ENCODE measurements around the gene INHBA.

Gene INHBA

GRCh38 chr7:41745451-41745850, 42.6 kb upstream of the INHBA start:
- Histone ChIP-seq H3K9ac (ENCODE audit: low read depth, low read length, poor library complexity) (no peak overlapping the region), H3K4me1 (ENCODE audit: control insufficient read depth in 2 of 2, insufficient read depth in 1 of 2, low read depth in 1 of 2, low read length in 2 of 2) (no peaks in the 10 kb centered on the region), H2AK5ac (ENCODE audit: low read depth, low read length) (no peak overlapping the region), H2BK120ac (ENCODE audit: low read depth, low read length) (no peak overlapping the region), H3K9me3 (replicated peaks in 1 of 2; ENCODE audit: control insufficient read depth in 2 of 2, insufficient read depth in 1 of 2, low read depth in 1 of 2, low read length in 2 of 2) (peaks cover 7 to 11% of the 10 kb centered on the region in 2 donors), H3K4ac (ENCODE audit: low read length) (no peak overlapping the region), H3K18ac (ENCODE audit: low read length) (no peak overlapping the region), H4K91ac (ENCODE audit: low read depth, low read length, poor library complexity) (no peak overlapping the region), H3K36me3 (replicated peaks in 1 of 2; ENCODE audit: control insufficient read depth in 2 of 2, insufficient read depth in 2 of 2, low read length in 2 of 2) (no peaks in the 10 kb centered on the region), H4K8ac (ENCODE audit: low read depth, low read length) (no peak overlapping the region), H3K4me3 (ENCODE audit: low read length in 2 of 2) (no peak overlapping the region), H3K27ac (replicated peaks; ENCODE audit: low read length) (no peak overlapping the region), H3K4me2 (ENCODE audit: insufficient read depth, low read length, poor library complexity, severe bottlenecking) (no peak overlapping the region), H2AFZ (ENCODE audit: low read length) (no peak overlapping the region), H3K14ac (ENCODE audit: low read length) (no peak overlapping the region), H3K79me1 (ENCODE audit: low read depth, low read length) (no peaks in the 10 kb centered on the region), H2BK15ac (ENCODE audit: low read length) (no peak overlapping the region), H2BK12ac (ENCODE audit: low read length) (no peak overlapping the region), H3K27me3 (ENCODE audit: control insufficient read depth in 3 of 3, insufficient read depth in 3 of 3, low read depth in 1 of 3, low read length in 3 of 3) (no peaks in the 10 kb centered on the region), H2BK5ac (ENCODE audit: low read length) (no peak overlapping the region), H3K23ac (ENCODE audit: low read depth, low read length, poor library complexity) (no peak overlapping the region)
- DNase-seq (ENCODE audit: low spot score): no peak

GRCh38 chr7:41744161-41744560, 41.3 kb upstream of the INHBA start:
- H3K9me3 ChIP-seq (replicated peaks in 1 of 2; ENCODE audit: control insufficient read depth in 2 of 2, insufficient read depth in 1 of 2, low read depth in 1 of 2, low read length in 2 of 2): peaks cover 7 to 11% of the 10 kb centered on the region in 2 donors
- no peak overlapping the region for H3K4me2 ChIP-seq (ENCODE audit: insufficient read depth, low read length, poor library complexity, severe bottlenecking)
- H3K9ac ChIP-seq (ENCODE audit: low read depth, low read length, poor library complexity): no peak overlapping the region
- no CpG with 5 or more reads among the region's 4 CpGs for WGBS, 2 donors (ENCODE audit: extremely low coverage in 2 of 2, insufficient read length in 2 of 2, insufficient replicate concordance in 1 of 2)
- no peak overlapping the region for H2AFZ ChIP-seq (ENCODE audit: low read length)
- H4K8ac ChIP-seq (ENCODE audit: low read depth, low read length): no peak overlapping the region
- H2BK12ac ChIP-seq (ENCODE audit: low read length): no peak overlapping the region
- no peaks in the 10 kb centered on the region for H3K36me3 ChIP-seq (replicated peaks in 1 of 2; ENCODE audit: control insufficient read depth in 2 of 2, insufficient read depth in 2 of 2, low read length in 2 of 2)
- H3K4me1 ChIP-seq (ENCODE audit: control insufficient read depth in 2 of 2, insufficient read depth in 1 of 2, low read depth in 1 of 2, low read length in 2 of 2): no peaks in the 10 kb centered on the region
- no peak overlapping the region for H3K4ac ChIP-seq (ENCODE audit: low read length)
- H3K27me3 ChIP-seq (ENCODE audit: control insufficient read depth in 3 of 3, insufficient read depth in 3 of 3, low read depth in 1 of 3, low read length in 3 of 3): no peaks in the 10 kb centered on the region
- H4K91ac ChIP-seq (ENCODE audit: low read depth, low read length, poor library complexity): no peak overlapping the region
- no peak overlapping the region for H2BK120ac ChIP-seq (ENCODE audit: low read depth, low read length)
- H2BK15ac ChIP-seq (ENCODE audit: low read length): no peak overlapping the region
- no peaks in the 10 kb centered on the region for H3K79me1 ChIP-seq (ENCODE audit: low read depth, low read length)
- no peak overlapping the region for H3K23ac ChIP-seq (ENCODE audit: low read depth, low read length, poor library complexity)
- H2AK5ac ChIP-seq (ENCODE audit: low read depth, low read length): no peak overlapping the region
- H2BK5ac ChIP-seq (ENCODE audit: low read length): no peak overlapping the region
- no peak overlapping the region for H3K14ac ChIP-seq (ENCODE audit: low read length)
- H3K27ac ChIP-seq (replicated peaks; ENCODE audit: low read length): no peak overlapping the region
- H3K4me3 ChIP-seq (ENCODE audit: low read length in 2 of 2): no peak overlapping the region
- no peak overlapping the region for H3K18ac ChIP-seq (ENCODE audit: low read length)
- DNase-seq (ENCODE audit: low spot score): no peak

- H2AK5ac ChIP-seq (ENCODE audit: low read depth, low read length): no peak overlapping the region
- no peaks in the 10 kb centered on the region for H3K79me1 ChIP-seq (ENCODE audit: low read depth, low read length)
- no peak overlapping the region for H3K27ac ChIP-seq (replicated peaks; ENCODE audit: low read length)
- H4K91ac ChIP-seq (ENCODE audit: low read depth, low read length, poor library complexity): no peak overlapping the region
- no peak overlapping the region for H2BK12ac ChIP-seq (ENCODE audit: low read length)
- peaks cover 7 to 11% of the 10 kb centered on the region in 2 donors for H3K9me3 ChIP-seq (replicated peaks in 1 of 2; ENCODE audit: control insufficient read depth in 2 of 2, insufficient read depth in 1 of 2, low read depth in 1 of 2, low read length in 2 of 2)
- no peak overlapping the region for H3K4me2 ChIP-seq (ENCODE audit: insufficient read depth, low read length, poor library complexity, severe bottlenecking)
- H3K27me3 ChIP-seq (ENCODE audit: control insufficient read depth in 3 of 3, insufficient read depth in 3 of 3, low read depth in 1 of 3, low read length in 3 of 3): no peaks in the 10 kb centered on the region
- H4K8ac ChIP-seq (ENCODE audit: low read depth, low read length): no peak overlapping the region
- H3K4ac ChIP-seq (ENCODE audit: low read length): no peak overlapping the region
- H3K18ac ChIP-seq (ENCODE audit: low read length): no peak overlapping the region
- H3K4me1 ChIP-seq (ENCODE audit: control insufficient read depth in 2 of 2, insufficient read depth in 1 of 2, low read depth in 1 of 2, low read length in 2 of 2): peaks cover 4 to 5% of the 10 kb centered on the region in 2 donors
- H3K23ac ChIP-seq (ENCODE audit: low read depth, low read length, poor library complexity): no peak overlapping the region
- no peak for DNase-seq (ENCODE audit: low spot score)
- H2BK5ac ChIP-seq (ENCODE audit: low read length): no peak overlapping the region
- H3K36me3 ChIP-seq (replicated peaks in 1 of 2; ENCODE audit: control insufficient read depth in 2 of 2, insufficient read depth in 2 of 2, low read length in 2 of 2): no peaks in the 10 kb centered on the region
- WGBS, 2 donors (ENCODE audit: extremely low coverage in 2 of 2, insufficient read length in 2 of 2, insufficient replicate concordance in 1 of 2): no CpG with 5 or more reads among the region's 2 CpGs
- H3K9ac ChIP-seq (ENCODE audit: low read depth, low read length, poor library complexity): no peak overlapping the region
- H2BK15ac ChIP-seq (ENCODE audit: low read length): no peak overlapping the region
- H3K14ac ChIP-seq (ENCODE audit: low read length): no peak overlapping the region
- no peak overlapping the region for H2BK120ac ChIP-seq (ENCODE audit: low read depth, low read length)
- no peak overlapping the region for H2AFZ ChIP-seq (ENCODE audit: low read length)
- peak overlapping the region in 1 of 2 donors; percentile 52 for H3K4me3 ChIP-seq (ENCODE audit: low read length in 2 of 2)
Measured at GRCh38 chr7:41742401-41743020, 39.6 kb upstream of the INHBA start.

GRCh38 chr7:41738806-41739205, 35.9 kb upstream of the INHBA start:
- Histone ChIP-seq H3K4me1 (ENCODE audit: control insufficient read depth in 2 of 2, insufficient read depth in 1 of 2, low read depth in 1 of 2, low read length in 2 of 2) (peaks cover 4 to 5% of the 10 kb centered on the region in 2 donors), H2BK120ac (ENCODE audit: low read depth, low read length) (no peak overlapping the region), H2BK15ac (ENCODE audit: low read length) (no peak overlapping the region), H3K27me3 (ENCODE audit: control insufficient read depth in 3 of 3, insufficient read depth in 3 of 3, low read depth in 1 of 3, low read length in 3 of 3) (no peaks in the 10 kb centered on the region), H3K4ac (ENCODE audit: low read length) (no peak overlapping the region), H3K14ac (ENCODE audit: low read length) (no peak overlapping the region), H2AFZ (ENCODE audit: low read length) (no peak overlapping the region), H3K4me3 (ENCODE audit: low read length in 2 of 2) (no peak overlapping the region), H2AK5ac (ENCODE audit: low read depth, low read length) (no peak overlapping the region), H3K9ac (ENCODE audit: low read depth, low read length, poor library complexity) (no peak overlapping the region), H3K4me2 (ENCODE audit: insufficient read depth, low read length, poor library complexity, severe bottlenecking) (no peak overlapping the region), H2BK12ac (ENCODE audit: low read length) (no peak overlapping the region), H3K36me3 (replicated peaks in 1 of 2; ENCODE audit: control insufficient read depth in 2 of 2, insufficient read depth in 2 of 2, low read length in 2 of 2) (no peaks in the 10 kb centered on the region), H4K8ac (ENCODE audit: low read depth, low read length) (no peak overlapping the region), H3K18ac (ENCODE audit: low read length) (no peak overlapping the region), H3K23ac (ENCODE audit: low read depth, low read length, poor library complexity) (no peak overlapping the region), H4K91ac (ENCODE audit: low read depth, low read length, poor library complexity) (no peak overlapping the region), H3K9me3 (replicated peaks in 1 of 2; ENCODE audit: control insufficient read depth in 2 of 2, insufficient read depth in 1 of 2, low read depth in 1 of 2, low read length in 2 of 2) (peaks cover 9 to 11% of the 10 kb centered on the region in 2 donors), H3K27ac (replicated peaks; ENCODE audit: low read length) (no peak overlapping the region), H3K79me1 (ENCODE audit: low read depth, low read length) (no peaks in the 10 kb centered on the region), H2BK5ac (ENCODE audit: low read length) (no peak overlapping the region)
- WGBS, 2 donors (ENCODE audit: extremely low coverage in 2 of 2, insufficient read length in 2 of 2, insufficient replicate concordance in 1 of 2): no CpG with 5 or more reads among the region's 3 CpGs
- no peak for DNase-seq (ENCODE audit: low spot score)

All from neuronal stem cell (in vitro differentiated cells).